Muscle of leg (tissue), 11 donors: ENCODE measurements around the gene ANKRD55. TPM values are rescaled to one million over a fixed set of nuclear protein-coding genes. Genes with fewer than 3 reads are reported as not detected.
"Not testable (repeated sequence)": the region's sequence is repeated elsewhere in the genome, so short reads cannot be mapped to it uniquely, and the experiment has no call there.

ENCODE experiments used
- DNase-seq: peaks from one replicate; pipeline ENCODE4 v3.0.0; 2013
- H3K27ac ChIP-seq: one replicate; pipeline ENCODE4 v1.5.1; 2013; ENCODE audit warnings: mild to moderate bottlenecking, low read length, control low read depth
- H3K27me3 ChIP-seq: one replicate; pipeline ENCODE4 v1.6.1; 2013; ENCODE audit warnings: low read length; ENCODE audit not compliant: control insufficient read depth, insufficient read depth
- H3K36me3 ChIP-seq: one replicate; pipeline ENCODE4 v1.6.1; 2013; ENCODE audit warnings: low read length; ENCODE audit not compliant: control insufficient read depth, insufficient read depth
- H3K4me1 ChIP-seq: one replicate; pipeline ENCODE4 v1.6.1; 2013; ENCODE audit warnings: low read length; ENCODE audit not compliant: control insufficient read depth, insufficient read depth
- H3K4me3 ChIP-seq: one replicate; pipeline ENCODE4 v1.5.1; 2013; ENCODE audit warnings: low read length, control low read depth
- H3K9me3 ChIP-seq: replicated peaks from 2 replicates; pipeline ENCODE4 v1.6.1; 2013; ENCODE audit warnings: low read depth, low read length; ENCODE audit not compliant: control insufficient read depth
- WGBS: methylation state at CpG from one replicate; pipeline ENCODE4 v1.1.5; 2013; ENCODE audit warnings: missing lambda C conversion rate; ENCODE audit not compliant: insufficient coverage; 5-methylcytosine and 5-hydroxymethylcytosine counted together
- polyA plus RNA-seq, 8 donors: library from polyadenylated mRNA; unstranded; fragments of 120-200 nt; gene quantifications; one replicate each; pipeline versions ENCODE4 v1.2.1 to v1.2.3, GENCODE V29; 2013; ENCODE audit warnings: inconsistent platforms in 1 of 8, low replicate concordance in 1 of 8; ENCODE audit not compliant: insufficient read length in 8 of 8, insufficient read depth in 1 of 8
- total RNA-seq: library from RNA; stranded (reverse); fragments of 120-200 nt; gene quantifications from one replicate; pipeline ENCODE4 v1.2.4, GENCODE V29; 2013

The ANKRD55 gene
- total and polyA plus RNA-seq, 9 donors: 0.19 to 1.0 (median 0.32) TPM; not detected in 1

DNA sequence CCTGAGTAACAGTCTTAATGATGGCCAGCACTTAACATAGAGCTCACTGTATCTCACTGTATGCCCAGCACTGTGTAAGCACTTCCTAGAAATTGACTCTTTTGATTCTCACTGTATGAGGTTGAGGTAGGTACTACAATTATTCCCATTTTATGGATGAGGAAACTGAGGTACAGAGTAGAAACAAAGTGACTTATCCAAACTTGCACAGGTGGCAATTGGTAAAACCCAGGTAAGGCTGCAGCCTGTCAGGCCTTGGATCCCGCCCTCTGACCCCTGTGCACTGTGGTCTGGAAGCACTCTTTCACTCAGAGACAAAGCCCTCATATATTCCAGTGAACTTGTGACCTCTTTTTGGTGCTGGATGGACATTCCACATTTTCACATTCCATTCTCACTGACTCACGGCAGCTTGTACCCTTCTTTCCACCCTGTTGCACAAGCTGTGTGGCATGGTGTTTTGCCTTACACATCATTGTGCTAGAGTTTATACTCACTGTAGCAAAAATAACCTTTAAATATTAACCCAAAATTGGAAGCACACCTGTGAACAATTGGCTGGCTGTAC lies 21.7 kb downstream of the ANKRD55 start:
- Histone ChIP-seq H3K4me3 (no peak overlapping the region), H3K4me1 (no peaks in the 10 kb centered on the region), H3K27ac (no peak overlapping the region), H3K9me3 (no peaks in the 10 kb centered on the region), H3K27me3 (no peaks in the 10 kb centered on the region), H3K36me3 (no peaks in the 10 kb centered on the region)
- 64% methylated on average over 2 of the region's 2 CpGs for WGBS
- peak; percentile 18 for DNase-seq

DNA sequence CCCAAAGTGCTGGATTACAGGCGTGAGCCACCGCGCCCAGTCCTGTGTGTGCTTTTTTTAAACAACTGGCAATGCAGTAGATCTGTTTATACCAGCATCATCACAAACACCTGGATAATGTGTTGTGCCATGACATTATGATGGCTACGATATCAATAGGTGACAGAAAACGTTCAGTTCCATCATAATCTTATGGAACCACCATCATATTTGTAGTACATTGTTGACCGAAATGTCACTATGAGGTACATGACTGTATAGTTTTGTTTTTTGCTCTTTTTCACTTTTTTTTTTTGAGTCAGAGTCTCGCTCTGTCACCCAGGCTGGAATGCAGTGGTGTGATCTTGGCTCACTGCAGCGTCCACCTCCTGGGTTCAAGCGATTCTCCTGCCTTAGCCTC lies 24.4 kb downstream of the ANKRD55 start:
- no peak for DNase-seq
- Histone ChIP-seq H3K4me1 (no peaks in the 10 kb centered on the region), H3K27me3 (no peaks in the 10 kb centered on the region), H3K9me3 (no peaks in the 10 kb centered on the region), H3K36me3 (no peaks in the 10 kb centered on the region), H3K4me3 (no peak overlapping the region), H3K27ac (no peak overlapping the region)
- no CpG with 5 or more reads among the region's 9 CpGs for WGBS

DNA sequence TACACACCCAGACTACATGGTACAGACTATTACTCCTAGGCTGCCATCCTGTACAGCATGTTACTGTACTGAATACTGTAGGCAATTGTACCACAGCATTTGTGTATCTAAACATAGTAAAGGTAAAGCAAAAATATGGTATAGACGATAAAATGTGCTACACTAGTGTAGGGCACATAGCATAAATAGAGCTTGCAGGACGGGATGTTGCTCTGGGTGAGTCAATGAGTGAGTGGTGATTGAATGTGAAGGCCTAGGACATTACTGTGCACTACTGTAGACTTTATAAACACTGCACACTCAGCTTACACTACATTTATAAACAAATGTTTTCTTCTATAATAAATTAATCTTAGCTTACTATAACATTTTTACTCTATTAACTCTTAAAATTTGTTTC lies 25.6 kb downstream of the ANKRD55 start:
- DNase-seq: no peak
- Histone ChIP-seq H3K36me3 (no peaks in the 10 kb centered on the region), H3K27ac (no peak overlapping the region), H3K9me3 (no peaks in the 10 kb centered on the region), H3K4me1 (no peaks in the 10 kb centered on the region), H3K4me3 (no peak overlapping the region), H3K27me3 (no peaks in the 10 kb centered on the region)
- 67% methylated on average over 1 of the region's 2 CpGs for WGBS

DNA sequence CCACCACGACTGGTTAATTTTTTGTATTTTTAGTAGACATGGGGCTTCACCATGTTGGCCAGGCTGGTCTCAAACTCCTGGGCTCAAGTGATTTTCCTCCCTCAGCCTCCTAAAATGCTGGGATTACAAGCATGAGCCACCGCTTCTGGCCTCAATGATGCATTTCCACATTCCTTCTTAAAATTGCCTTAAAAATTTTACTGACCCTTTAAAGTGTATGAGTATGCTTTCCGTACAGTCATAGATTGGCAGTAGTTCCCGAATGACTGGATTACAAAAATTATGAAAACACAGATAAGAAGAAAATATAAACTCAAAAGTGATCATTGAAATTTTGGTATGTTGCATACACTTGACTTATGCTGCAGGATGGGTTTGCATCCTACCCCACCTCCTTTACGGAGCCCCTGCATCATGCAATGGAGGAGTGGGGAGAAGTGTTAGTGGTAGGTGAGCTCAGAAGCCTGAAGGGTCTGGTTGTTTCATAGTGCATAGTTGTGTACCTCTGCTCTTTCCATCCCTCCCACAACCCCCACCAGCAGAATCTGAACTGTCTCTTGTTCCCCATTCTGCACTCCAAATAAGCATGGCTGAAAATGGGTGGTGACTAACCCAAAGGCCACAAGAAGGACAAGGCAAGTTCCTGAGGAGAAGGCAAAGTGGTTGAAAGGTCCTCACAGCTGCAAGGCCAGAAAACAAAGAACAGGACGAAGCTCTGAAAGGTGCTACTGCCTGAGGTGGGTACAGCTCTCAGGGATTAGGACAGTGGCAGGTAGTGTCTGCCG lies 26.8 kb downstream of the ANKRD55 start:
- no peaks in the 10 kb centered on the region for H3K9me3 ChIP-seq
- H3K27ac ChIP-seq: no peak overlapping the region
- 86% methylated on average over 2 of the region's 7 CpGs for WGBS
- no peak for DNase-seq
- no peaks in the 10 kb centered on the region for H3K27me3 ChIP-seq
- no peaks in the 10 kb centered on the region for H3K36me3 ChIP-seq
- no peak overlapping the region for H3K4me3 ChIP-seq
- H3K4me1 ChIP-seq: no peaks in the 10 kb centered on the region

DNA sequence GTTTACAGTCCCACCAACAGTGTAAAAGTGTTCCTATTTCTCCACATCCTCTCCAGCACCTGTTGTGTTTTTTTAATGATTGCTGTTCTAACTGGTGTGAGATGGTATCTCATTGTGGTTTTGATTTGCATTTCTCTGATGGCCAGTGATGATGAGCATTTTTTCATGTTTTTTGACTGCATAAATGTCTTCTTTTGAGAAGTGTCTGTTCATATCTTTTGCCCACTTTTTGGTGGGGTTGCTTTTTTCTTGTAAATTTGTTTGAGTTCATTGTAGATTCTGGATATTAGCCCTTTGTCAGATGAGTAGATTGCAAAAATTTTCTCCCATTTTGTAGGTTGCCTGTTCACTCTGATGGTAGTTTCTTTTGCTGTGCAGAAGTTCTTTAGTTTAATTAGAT lies 29.2 kb downstream of the ANKRD55 start:
- not testable (repeated sequence) for H3K4me3 ChIP-seq, H3K4me1 ChIP-seq, H3K27me3 ChIP-seq, DNase-seq, H3K27ac ChIP-seq, H3K9me3 ChIP-seq, H3K36me3 ChIP-seq

DNA sequence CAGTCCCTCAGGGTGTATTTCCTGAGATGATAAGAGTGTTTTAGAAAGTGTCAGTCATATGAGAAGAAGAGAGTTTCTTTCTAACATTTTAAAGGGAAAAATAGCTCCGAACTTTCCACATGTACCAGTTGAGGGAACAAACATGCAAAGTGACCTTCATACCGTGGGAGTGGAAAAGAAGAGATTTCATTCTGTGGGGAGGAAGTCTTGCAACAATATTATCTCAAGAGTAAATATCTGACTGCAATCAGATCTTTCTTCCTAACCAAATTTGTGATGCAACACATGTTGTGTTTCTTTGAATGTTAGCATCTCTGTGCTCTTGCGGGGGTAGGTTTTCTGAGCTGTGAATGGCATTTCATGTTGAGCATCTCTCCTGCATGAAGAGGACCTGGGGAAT lies 30.6 kb downstream of the ANKRD55 start:
- Histone ChIP-seq H3K27me3 (no peaks in the 10 kb centered on the region), H3K4me1 (no peaks in the 10 kb centered on the region), H3K27ac (no peak overlapping the region), H3K4me3 (no peak overlapping the region), H3K36me3 (no peaks in the 10 kb centered on the region), H3K9me3 (no peaks in the 10 kb centered on the region)
- WGBS: no CpG with 5 or more reads among the region's 3 CpGs
- no peak for DNase-seq

DNA sequence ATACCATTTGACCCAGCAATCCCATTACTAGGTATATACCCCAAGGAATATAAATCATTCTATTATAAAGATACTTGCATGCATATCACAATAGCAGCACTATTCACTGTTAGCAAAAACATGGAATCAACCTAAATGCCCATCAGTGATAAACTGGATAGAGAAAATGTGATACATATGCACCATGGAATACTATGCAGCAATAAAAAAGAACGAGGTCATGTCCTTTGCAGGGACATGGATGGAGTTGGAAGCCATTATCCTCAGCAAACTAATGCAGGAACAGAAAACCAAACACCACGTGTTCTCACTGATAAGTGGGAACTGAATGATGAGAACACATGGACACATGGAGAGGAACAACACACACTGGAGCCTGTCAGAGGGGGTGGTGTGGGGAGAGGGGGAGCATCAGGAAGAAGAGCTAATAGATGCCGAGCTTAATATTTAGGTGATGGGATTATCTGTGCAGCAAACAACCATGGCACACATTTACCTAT lies 31.3 kb downstream of the ANKRD55 start:
- H3K27ac ChIP-seq, H3K4me1 ChIP-seq, H3K9me3 ChIP-seq, H3K4me3 ChIP-seq, H3K27me3 ChIP-seq, DNase-seq, H3K36me3 ChIP-seq: not testable (repeated sequence)
- WGBS: 100% methylated on average over 1 of the region's 3 CpGs

DNA sequence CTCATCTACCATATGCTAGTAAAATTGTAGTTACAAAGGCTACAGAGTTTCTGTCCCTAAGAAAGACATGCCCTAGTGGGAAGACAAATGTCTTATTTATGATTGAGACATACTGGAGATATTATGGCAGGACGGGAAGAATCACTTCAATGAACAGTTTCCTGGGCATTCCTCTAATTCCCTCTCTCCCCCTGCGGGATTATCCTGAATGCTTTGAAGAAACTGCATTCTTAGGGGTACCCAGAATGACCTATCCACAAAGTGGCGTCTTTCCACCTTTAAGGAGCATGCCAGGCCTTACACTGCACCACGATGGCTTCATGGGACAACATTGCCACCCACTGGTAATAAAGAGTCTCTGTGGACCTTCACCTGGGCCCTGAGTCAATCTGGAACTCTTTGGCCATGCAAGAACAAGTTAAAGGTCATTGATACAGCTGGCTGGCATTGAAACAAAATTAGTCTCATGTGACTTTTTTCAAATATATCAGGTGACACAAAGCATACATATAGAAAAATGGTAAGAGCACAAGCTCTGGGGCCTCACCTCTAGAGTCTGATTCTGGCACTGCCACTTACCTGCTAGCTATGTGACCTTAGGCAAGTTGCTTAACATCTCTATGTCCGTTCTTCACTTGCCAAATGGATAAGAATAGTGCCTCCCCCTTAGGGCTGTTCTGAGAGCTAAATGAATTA lies 32.0 kb downstream of the ANKRD55 start:
- H3K27me3 ChIP-seq: no peaks in the 10 kb centered on the region
- no peaks in the 10 kb centered on the region for H3K9me3 ChIP-seq
- 41% methylated on average over 4 of the region's 5 CpGs for WGBS
- no peaks in the 10 kb centered on the region for H3K4me1 ChIP-seq
- no peak overlapping the region for H3K4me3 ChIP-seq
- no peaks in the 10 kb centered on the region for H3K36me3 ChIP-seq
- no peak overlapping the region for H3K27ac ChIP-seq
- DNase-seq: peak; percentile 70

DNA sequence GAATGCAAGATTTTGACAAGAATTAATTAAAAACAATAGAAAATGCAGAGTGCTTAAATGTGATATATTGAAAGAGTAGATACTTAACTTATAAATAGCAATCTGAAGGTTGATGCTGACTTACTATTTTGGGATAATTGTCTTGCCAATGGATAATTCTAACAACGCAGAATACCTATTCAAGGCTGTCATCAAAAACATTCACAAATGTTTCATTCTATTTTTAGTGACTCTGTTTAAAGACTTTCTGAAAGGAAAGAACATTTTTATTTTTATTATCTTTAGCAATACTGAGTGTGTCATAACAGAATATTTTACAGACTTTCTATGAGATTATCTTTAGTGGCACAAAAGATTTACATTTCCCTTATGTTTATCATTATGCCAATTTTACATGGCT lies 38.1 kb downstream of the ANKRD55 start:
- no peak for DNase-seq
- H3K36me3 ChIP-seq: no peaks in the 10 kb centered on the region
- no peaks in the 10 kb centered on the region for H3K27me3 ChIP-seq
- no peaks in the 10 kb centered on the region for H3K4me1 ChIP-seq
- H3K27ac ChIP-seq: no peak overlapping the region
- WGBS: no CpG with 5 or more reads among the region's 1 CpG
- H3K4me3 ChIP-seq: no peak overlapping the region
- H3K9me3 ChIP-seq: peaks cover 6% of the 10 kb centered on the region

DNA sequence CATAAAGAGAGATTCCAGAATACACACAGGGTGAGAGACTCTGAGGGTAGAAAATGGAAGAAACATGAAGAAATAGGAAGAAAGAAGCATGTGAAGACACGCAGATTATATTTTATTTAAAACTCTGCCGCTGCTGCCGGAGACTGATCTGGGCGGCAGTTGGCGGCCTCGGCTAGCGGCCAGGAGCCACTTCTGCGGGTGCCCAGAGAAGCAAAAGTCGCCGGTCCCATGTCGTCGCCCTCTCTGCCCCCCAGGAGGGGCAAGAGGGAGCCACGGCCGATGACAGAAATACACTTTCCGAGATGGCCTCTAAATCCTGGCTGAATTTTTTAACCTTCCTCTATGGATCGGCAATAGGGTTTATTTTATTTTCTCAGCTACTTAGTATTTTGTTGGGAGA lies 40.9 kb downstream of the ANKRD55 start:
- Histone ChIP-seq H3K27me3 (no peaks in the 10 kb centered on the region), H3K36me3 (no peaks in the 10 kb centered on the region), H3K4me1 (no peaks in the 10 kb centered on the region), H3K4me3 (no peak overlapping the region), H3K9me3 (peaks cover 6% of the 10 kb centered on the region), H3K27ac (no peak overlapping the region)
- no peak for DNase-seq
- WGBS: 97% methylated on average over 8 of the region's 16 CpGs
